GM12891 (cell line): ENCODE results near the gene SUDS3.

ENCODE experiments used
- POLR2A ChIP-seq: IDR thresholded peaks from 2 replicates; pipeline ENCODE4 v1.6.1; 2011; ENCODE audit warnings: low read depth, low read length, control low read depth
- POU2F2 ChIP-seq: IDR thresholded peaks from 2 replicates; pipeline ENCODE4 v1.6.1; 2011; ENCODE audit warnings: low read depth, mild to moderate bottlenecking, control low read depth, low read length, moderate library complexity
- SPI1 ChIP-seq: IDR thresholded peaks from 2 replicates; pipeline ENCODE4 v1.6.1; 2011; ENCODE audit warnings: low read depth, low read length, control low read depth

- TF ChIP-seq POLR2A (no peak), POU2F2 (no peak), SPI1 (no peak)
Observed at GRCh38 chr12:118330421-118331018, 45.8 kb upstream of the SUDS3 start.
